GM12891 (cell line): Measurements from ENCODE around the gene NMBR.

Source experiments
- POLR2A ChIP-seq: IDR thresholded peaks from 2 replicates; pipeline ENCODE4 v1.6.1; 2011; ENCODE audit warnings: low read depth, low read length, control low read depth
- POLR2AphosphoS5 ChIP-seq: IDR thresholded peaks from 2 replicates; pipeline ENCODE4 v1.6.1; 2011; ENCODE audit warnings: low read depth, low read length, control low read depth
- SPI1 ChIP-seq: IDR thresholded peaks from 2 replicates; pipeline ENCODE4 v1.6.1; 2011; ENCODE audit warnings: low read depth, low read length, control low read depth

- TF ChIP-seq POLR2A, result no peak
- no peak for TF ChIP-seq SPI1
- no peak for TF ChIP-seq POLR2AphosphoS5
Measured at GRCh38 chr6:142155895-142156757, 9.2 kb upstream of the NMBR start.
